ENCODE results near the gene CEP78.
"Not testable (repeated sequence)": the region's sequence is repeated elsewhere in the genome, so short reads cannot be mapped to it uniquely, and the experiment has no call there.

The CEP78 gene

DNA sequence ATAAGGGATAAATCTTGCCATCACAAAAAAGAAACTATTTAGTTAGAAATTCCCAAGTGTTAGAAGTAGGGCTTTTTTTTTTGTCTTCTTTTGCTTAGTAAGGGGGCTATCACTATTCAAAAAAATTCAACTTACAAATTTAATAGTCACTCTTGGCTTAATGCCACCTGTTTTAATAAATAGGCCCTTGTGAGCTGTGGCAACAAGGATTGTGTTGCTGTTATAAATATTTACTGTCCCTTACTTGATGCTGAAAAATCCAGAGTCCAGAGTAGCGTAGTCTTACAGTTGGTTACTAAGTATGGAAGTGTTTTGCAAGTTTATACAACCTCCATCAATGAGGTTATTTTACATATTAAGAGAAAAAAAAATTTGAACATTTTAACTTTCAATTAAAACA, 21.4 kb upstream of the CEP78 start:
- no peak overlapping the region for H3K4me3 ChIP-seq (ENCODE audit: severe bottlenecking)
- no peaks in the 10 kb centered on the region for H3K27me3 ChIP-seq (ENCODE audit: insufficient read depth, poor library complexity, severe bottlenecking)
- TF ChIP-seq, protein P1, sequence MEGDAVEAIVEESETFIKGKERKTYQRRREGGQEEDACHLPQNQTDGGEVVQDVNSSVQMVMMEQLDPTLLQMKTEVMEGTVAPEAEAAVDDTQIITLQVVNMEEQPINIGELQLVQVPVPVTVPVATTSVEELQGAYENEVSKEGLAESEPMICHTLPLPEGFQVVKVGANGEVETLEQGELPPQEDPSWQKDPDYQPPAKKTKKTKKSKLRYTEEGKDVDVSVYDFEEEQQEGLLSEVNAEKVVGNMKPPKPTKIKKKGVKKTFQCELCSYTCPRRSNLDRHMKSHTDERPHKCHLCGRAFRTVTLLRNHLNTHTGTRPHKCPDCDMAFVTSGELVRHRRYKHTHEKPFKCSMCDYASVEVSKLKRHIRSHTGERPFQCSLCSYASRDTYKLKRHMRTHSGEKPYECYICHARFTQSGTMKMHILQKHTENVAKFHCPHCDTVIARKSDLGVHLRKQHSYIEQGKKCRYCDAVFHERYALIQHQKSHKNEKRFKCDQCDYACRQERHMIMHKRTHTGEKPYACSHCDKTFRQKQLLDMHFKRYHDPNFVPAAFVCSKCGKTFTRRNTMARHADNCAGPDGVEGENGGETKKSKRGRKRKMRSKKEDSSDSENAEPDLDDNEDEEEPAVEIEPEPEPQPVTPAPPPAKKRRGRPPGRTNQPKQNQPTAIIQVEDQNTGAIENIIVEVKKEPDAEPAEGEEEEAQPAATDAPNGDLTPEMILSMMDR (IDR thresholded peaks at IDR 0.05; ENCODE audit: poor library complexity, severe bottlenecking) = no peak
- no peaks in the 10 kb centered on the region for H3K9me3 ChIP-seq (ENCODE audit: severe bottlenecking)
- no peak overlapping the region for H3K27ac ChIP-seq (ENCODE audit: poor library complexity, severe bottlenecking)
- H3K4me1 ChIP-seq (ENCODE audit: insufficient read depth, poor library complexity, severe bottlenecking) = no peaks in the 10 kb centered on the region
- no peaks in the 10 kb centered on the region for H3K36me3 ChIP-seq (ENCODE audit: low read depth)
- ATAC-seq (ENCODE audit: low read depth) (no peak), DNase-seq (ENCODE audit: low spot score) (no peak)

DNA sequence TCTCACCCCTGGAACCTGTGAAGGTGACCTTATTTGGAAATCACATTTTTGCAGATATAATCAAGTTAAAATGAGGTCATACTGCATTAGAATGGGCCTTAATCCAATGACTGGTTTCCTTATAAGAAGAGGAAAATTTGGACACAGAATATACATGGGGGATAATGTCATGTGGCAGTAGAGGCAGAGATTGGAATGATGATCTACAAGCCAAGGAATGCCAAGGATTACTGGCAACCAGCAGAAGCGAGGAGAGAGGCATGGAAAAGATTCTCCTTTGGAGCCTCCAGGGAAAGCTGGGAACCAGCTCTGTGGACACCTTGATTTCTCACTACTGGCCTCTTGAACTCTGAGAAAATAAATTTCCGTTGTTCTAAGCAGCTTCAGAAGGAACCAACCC, 20.2 kb upstream of the CEP78 start:
- DNase-seq (ENCODE audit: low spot score) = no peak

DNA sequence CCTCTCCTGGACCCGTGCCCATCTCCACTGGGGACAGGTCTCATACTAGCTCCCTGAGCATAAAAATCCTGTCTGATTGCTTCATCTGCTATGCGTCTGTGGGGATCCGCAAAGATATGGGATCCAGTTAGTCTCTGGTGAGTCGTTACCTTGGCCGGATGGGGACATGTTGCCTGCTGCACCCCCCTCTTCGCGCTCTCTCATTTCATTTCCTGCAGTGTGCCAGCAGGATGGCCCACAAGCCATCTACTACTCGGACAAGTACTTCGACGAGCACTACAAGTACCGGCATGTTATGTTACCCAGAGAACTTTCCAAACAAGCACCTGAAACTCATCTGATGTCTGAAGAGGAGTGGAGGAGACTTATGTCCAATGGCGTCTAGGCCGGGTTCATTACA, 17.0 kb upstream of the CEP78 start:
- H3K4me3 ChIP-seq (ENCODE audit: severe bottlenecking) = no peak overlapping the region
- ATAC-seq (ENCODE audit: low read depth) (no peak), DNase-seq (ENCODE audit: low spot score) (no peak)
- no peaks in the 10 kb centered on the region for H3K9me3 ChIP-seq (ENCODE audit: severe bottlenecking)
- H3K27me3 ChIP-seq (ENCODE audit: insufficient read depth, poor library complexity, severe bottlenecking) = no peaks in the 10 kb centered on the region
- no peak overlapping the region for H3K27ac ChIP-seq (ENCODE audit: poor library complexity, severe bottlenecking)
- no peaks in the 10 kb centered on the region for H3K4me1 ChIP-seq (ENCODE audit: insufficient read depth, poor library complexity, severe bottlenecking)
- TF ChIP-seq, protein P1 (IDR thresholded peaks at IDR 0.05; ENCODE audit: poor library complexity, severe bottlenecking) = no peak
- H3K36me3 ChIP-seq (ENCODE audit: low read depth) = no peaks in the 10 kb centered on the region

More for the DNA sequence above, 20.2 kb upstream of the CEP78 start:
- Histone ChIP-seq H3K27me3 (ENCODE audit: insufficient read depth, poor library complexity, severe bottlenecking) (no peaks in the 10 kb centered on the region), H3K4me3 (ENCODE audit: severe bottlenecking) (no peak overlapping the region), H3K36me3 (ENCODE audit: low read depth) (no peaks in the 10 kb centered on the region), H3K9me3 (ENCODE audit: severe bottlenecking) (no peaks in the 10 kb centered on the region), H3K4me1 (ENCODE audit: insufficient read depth, poor library complexity, severe bottlenecking) (no peaks in the 10 kb centered on the region), H3K27ac (ENCODE audit: poor library complexity, severe bottlenecking) (no peak overlapping the region)
- TF ChIP-seq, protein P1 (IDR thresholded peaks at IDR 0.05; ENCODE audit: poor library complexity, severe bottlenecking) = no peak
- no peak for ATAC-seq (ENCODE audit: low read depth)

DNA sequence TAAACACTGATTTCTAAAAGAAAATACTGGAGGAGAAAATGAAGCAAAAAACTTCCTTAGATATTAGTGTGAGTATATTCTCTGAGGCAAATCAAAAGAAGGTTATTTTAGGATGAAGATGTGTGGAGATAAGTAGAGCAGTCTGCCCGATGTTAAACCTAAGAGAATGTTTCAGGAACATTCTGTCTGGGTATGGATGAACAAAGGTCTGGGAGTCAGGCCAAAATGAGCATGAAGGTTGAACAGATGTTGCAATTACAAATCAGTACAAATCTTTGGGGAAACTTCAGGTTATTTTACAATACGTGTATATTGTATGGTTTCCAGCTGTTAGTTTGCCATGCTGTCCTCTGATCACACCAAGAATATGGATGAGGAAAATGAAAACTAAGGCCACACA, 14.4 kb upstream of the CEP78 start:
- Histone ChIP-seq H3K4me1 (ENCODE audit: insufficient read depth, poor library complexity, severe bottlenecking) (no peaks in the 10 kb centered on the region), H3K27ac (ENCODE audit: poor library complexity, severe bottlenecking) (no peak overlapping the region), H3K36me3 (ENCODE audit: low read depth) (no peaks in the 10 kb centered on the region), H3K9me3 (ENCODE audit: severe bottlenecking) (no peaks in the 10 kb centered on the region), H3K4me3 (ENCODE audit: severe bottlenecking) (no peak overlapping the region), H3K27me3 (ENCODE audit: insufficient read depth, poor library complexity, severe bottlenecking) (no peaks in the 10 kb centered on the region)
- no peak for DNase-seq (ENCODE audit: low spot score)
- TF ChIP-seq, protein P1 (IDR thresholded peaks at IDR 0.05; ENCODE audit: poor library complexity, severe bottlenecking) = no peak
- no peak for ATAC-seq (ENCODE audit: low read depth)

DNA sequence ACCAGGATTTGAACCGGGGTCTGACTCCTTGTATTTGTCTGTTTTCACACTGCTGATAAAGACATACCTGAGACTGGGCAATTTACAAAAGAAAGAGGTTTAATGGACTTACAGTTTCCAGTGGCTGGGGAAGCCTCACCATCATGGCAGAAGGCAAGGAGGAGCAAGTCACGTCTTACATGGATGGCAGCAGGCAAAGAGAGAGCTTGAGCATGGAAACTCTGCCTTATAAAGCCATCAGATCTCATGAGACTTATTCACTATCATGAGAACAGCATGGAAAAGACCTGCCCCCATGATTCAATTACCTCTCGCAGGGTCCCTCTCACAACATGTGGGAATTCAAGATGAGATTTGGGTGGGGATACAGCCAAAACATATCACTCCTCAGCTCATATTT, 14.0 kb upstream of the CEP78 start:
- H3K4me1 ChIP-seq (ENCODE audit: insufficient read depth, poor library complexity, severe bottlenecking); H3K36me3 ChIP-seq (ENCODE audit: low read depth); ATAC-seq (ENCODE audit: low read depth); DNase-seq (ENCODE audit: low spot score); H3K9me3 ChIP-seq (ENCODE audit: severe bottlenecking); H3K27me3 ChIP-seq (ENCODE audit: insufficient read depth, poor library complexity, severe bottlenecking); H3K4me3 ChIP-seq (ENCODE audit: severe bottlenecking); H3K27ac ChIP-seq (ENCODE audit: poor library complexity, severe bottlenecking): not testable (repeated sequence)

Measured in RWPE2 (cell line).